GM18907 (cell line): Measurements from ENCODE around the gene DEGS1.
A peak's percentile ranks its signal among the peaks of the same experiment; 100 is the strongest.
"Not testable (repeated sequence)": the region's sequence is repeated elsewhere in the genome, so short reads cannot be mapped to it uniquely, and the experiment has no call there.

Experiments used
- ATAC-seq: cut with Tn5 transposase; IDR thresholded peaks from one replicate; pipeline ENCODE4 v1.9.1; 2021; ENCODE audit warnings: mild to moderate bottlenecking, moderate library complexity; ENCODE audit not compliant: unreplicated experiment

DEGS1 gene

DNA sequence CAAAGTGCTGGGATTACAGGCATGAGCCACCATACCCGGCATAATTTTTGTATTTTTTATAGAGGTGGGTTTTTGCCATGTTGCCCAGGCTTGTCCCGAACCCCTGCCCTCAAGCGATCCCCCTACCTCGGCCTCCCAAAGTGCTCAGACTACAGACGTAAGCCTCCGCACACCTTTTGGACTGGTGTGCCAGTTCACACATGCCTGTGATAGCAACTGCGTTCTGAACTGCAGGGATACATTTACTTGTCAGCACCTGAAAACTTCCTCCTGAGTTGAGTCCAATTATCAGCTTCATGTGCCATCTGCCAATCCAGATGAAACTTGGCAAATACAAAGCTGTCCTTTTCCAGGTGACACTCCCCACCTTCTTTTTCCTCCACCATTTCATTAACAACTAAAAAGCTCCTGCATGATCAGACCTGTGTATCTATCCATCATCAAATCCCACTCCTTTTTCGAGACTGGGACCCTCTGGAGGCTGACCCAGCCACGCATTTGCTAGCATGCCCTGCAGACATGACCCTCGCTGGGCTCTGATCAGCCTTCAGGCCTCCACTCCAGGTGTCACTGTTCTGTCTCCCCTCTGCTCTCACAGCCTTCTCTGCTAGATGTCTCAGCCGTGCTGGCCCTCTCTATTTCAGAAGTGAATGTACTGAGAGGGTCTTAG is 2.1 kb upstream of the DEGS1 start:
- no peak for ATAC-seq

DNA sequence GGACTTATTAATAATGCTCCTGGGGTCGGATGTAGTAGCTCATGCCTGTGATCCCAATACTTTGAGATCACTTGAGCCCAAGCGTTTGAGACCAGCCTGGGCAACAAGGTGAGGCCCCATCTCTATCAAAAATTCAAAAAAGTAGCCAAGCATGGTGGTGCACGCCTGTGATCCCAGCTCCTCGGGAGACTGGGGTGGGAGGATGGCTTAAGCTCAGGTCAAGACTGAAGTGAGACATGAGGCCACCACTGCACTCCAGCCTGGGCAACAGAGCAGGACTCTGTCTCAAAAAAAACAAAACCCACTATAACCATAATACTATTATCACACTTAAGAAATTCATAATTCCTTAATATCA is 1.6 kb upstream of the DEGS1 start:
- no peak for ATAC-seq

DNA sequence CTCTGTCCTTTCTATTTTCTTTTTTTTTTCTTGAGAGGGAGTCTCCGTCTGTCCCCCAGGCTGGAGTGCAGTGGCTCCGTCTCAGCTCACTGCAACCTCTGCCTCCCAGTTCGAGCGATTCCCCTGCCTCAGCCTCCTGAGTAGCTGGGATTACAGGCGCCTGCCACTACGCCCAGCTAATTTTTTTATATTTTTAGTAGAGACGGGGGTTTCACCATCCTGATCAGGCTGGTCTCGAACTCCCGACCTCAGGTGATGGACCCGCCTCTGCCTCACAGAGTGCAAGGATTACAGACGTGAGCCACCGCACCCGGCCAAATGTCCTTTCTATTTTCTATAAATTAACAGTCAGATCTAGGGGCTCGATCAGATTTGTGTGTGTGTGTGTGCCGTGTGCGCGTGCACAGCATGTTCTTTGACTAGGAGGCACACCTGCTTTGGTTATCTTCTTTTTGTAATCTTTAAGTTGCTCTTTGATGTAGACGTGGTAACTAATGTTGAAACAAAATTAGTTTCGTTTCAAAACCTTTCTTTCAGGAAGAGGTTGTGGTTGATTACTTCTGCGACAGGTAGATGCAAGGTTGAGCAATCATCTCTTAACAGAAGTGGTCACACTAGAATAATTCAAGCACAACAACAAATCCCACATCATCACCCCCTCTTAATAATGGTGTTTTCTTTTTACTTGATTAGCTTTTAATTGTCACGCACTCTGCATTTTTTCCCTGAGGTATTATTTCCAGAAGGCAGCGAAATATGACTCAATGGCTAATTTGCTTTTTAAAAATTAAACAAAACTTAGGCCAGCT is 779 bp upstream of the DEGS1 start:
- peak; percentile 52 for ATAC-seq

DNA sequence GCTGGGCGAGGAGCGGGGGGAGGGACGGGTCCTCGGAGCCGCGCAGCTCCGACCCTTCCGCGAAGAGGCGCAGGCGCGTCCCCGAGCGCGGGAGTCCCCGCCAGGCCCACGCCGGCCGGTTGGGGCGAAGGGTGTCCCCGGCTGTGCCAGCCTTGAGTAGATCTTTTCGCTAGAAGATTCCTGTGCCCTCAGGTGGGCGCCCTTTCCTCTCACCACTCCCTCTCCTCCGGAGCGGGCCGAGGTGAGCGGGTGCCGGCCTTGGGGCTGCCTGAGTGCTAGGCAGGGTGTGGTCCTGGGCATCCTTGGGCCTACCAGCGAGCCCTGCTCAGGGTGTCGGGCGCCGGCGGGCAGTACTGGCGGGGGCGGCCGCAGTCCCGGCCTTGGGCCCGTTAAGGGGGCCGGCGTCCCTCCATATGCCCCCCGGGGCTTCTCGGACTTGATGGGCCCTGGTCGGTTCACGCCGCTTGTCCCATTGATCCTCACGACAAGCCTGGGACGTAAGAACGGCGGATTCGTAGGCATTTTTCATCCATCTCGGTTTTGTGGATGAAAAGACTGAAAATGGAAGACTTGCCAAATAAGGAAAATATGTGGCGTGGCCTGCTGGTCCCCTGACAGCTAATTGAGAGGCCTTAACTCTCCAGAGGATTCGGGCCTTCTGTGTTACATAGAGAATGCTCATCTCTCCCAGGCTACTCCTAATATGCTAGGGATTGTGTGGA is 712 bp downstream of the DEGS1 start:
- ATAC-seq: peak; percentile 56

DNA sequence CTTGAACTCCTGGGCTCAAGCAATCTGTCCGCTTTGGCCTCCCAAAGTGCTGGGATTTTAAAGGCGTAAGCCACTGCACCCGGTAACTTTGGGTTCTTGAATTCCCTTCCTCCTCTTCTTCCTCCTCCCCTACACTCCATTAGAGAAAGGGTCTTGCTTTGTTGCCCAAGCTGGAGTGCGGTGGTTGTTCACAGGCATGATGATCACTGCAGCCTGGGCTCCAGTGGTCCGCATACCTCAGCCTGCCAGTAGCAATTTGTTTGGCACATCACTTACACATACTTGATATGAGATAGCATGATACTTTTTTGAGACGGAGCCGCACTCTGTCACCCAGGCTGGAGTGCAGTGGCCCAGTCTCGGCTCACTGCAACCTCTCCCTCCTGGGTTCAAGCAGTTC is 2.2 kb downstream of the DEGS1 start:
- ATAC-seq: no peak

DNA sequence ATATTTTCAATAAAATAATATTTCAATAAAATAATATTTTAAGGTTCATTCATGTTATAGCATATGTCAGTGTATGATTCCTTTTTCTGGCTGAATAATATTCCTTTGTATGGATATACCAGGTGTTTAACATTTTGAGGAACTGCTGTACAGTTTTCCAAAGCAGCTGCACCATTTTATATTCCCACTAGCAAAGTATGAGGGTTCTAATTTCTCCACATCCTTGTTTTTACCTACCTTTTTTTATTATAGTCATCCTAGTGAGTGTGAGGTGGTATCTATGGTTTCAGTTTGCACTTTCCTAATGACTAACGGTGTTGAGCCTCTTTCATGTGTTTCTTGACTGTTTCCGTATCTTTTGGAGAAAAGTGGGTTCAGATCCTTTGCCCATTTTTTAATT is 5.2 kb downstream of the DEGS1 start:
- no peak for ATAC-seq

DNA sequence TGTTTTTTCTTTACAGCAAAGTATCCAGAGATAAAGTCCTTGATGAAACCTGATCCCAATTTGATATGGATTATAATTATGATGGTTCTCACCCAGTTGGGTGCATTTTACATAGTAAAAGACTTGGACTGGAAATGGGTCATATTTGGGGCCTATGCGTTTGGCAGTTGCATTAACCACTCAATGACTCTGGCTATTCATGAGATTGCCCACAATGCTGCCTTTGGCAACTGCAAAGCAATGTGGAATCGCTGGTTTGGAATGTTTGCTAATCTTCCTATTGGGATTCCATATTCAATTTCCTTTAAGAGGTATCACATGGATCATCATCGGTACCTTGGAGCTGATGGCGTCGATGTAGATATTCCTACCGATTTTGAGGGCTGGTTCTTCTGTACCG is 6.5 kb downstream of the DEGS1 start:
- ATAC-seq: no peak

DNA sequence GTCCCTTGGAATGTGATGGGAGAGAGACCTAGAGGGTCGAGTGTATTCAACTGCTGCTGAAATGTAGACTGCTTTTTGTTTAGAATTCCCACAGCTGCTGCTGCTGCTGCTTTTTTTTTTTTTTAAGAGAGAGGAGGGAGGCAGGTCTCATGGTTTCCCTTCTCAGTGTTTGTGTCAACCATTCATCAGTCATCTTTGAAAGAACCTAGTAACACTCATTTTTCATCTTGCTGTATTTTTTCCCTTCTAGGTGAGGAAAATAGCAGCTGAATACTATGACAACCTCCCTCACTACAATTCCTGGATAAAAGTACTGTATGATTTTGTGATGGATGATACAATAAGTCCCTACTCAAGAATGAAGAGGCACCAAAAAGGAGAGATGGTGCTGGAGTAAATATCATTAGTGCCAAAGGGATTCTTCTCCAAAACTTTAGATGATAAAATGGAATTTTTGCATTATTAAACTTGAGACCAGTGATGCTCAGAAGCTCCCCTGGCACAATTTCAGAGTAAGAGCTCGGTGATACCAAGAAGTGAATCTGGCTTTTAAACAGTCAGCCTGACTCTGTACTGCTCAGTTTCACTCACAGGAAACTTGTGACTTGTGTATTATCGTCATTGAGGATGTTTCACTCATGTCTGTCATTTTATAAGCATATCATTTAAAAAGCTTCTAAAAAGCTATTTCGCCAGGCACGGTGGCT is 9.2 kb downstream of the DEGS1 start:
- no peak for ATAC-seq

DNA sequence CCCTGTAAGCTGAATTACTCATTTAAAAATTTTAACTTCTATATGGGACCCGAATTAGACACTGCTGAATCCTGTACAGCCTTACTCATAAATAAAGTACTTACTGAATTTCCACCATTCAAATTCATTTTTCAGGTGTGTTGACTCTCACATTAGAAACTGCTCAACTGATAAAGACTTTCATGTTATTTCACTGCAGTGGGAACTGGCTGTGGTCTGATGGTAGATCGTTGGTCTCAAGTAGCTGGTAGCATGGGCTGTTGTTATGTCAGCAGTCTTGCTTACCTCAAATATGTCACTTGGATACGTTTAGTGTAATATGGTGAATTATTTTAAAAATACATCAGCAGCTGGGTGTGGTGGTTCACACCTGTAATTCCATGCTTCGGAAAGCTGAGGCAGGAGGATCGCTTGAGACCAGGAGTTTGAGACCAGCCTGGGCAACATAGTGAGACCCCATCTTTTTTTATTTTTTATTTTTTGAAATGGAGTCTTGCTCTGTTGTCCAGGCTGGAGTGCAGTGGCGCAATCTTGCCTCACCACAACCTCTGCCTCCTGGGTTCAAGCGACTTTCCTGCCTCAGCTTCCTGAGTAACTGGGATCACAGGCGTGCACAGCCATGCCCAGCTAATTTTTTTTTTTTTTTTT is 10.4 kb downstream of the DEGS1 start:
- ATAC-seq: no peak

DNA sequence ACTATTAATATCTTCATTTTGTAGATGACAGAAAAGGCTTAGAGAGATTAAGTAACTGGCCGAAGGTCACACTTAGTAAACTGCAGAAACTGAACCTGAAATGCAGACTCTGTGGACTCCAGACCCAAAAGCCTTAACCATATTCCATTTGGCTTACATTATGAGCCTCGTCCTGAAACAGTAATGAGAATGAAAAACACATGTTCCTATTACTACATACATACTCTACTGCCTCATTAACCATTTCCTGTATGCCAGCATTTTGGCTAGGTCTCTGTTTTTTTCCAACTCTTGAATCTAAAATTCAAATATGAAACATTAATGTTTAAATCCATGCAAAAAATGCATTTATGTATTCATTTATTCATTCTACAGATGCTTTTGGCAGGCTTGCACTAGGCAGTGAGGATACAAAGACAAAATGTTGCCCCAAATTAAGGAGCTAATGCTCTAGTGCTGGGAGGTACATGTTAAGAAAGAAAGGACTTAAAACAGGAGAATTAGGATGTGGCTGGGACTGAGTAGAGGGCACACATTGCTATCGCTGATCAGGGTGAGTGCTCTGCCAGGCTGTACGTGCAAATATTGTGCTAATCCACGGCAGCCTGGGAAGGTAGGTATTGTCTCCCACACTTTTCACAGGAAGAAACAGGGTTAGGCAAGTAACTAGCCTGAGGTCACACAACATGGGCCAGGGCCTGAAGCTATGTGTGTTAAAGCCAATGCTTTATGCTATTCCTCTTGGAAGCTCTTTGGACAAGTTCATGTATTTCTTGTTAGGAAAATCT is 14.0 kb downstream of the DEGS1 start:
- no peak for ATAC-seq

DNA sequence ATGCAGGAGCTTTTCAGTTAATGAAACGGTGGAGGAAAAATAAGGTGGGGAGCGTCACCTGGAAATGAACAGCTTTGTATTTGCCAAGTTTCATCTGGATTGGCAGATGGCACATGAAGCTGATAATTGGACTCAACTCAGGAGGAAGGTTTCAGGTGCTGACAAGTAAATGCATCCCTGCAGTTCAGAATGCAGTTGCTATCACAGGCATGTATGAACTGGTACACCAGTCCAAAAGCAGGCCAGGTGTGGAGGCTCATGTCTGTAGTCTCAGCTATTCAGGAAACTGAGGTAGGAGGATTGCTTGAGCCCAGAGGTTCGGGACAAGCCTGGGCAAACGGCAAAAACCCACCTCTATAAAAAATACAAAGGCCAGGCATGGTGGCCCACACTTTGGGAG is 15.5 kb downstream of the DEGS1 start:
- no peak for ATAC-seq

DNA sequence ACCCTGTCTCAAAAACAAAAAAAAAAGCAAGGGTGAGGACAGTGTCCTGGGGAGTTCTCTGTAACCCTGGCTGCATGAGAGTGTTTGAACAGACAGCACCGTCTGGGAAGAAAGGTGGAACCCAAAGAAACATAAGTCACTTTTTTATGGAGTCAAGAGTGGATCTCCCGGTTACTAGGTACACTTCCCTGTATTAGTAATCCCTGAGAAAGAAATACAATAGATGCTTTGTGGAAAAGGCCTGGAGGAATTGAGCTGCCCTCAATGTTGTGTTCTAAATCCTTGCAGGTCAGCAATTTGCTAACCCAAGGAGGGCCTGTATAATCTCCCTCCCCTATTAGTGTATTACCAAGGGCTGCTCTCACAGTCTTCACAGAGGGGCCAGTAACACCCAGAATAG is 16.6 kb downstream of the DEGS1 start:
- ATAC-seq: no peak

DNA sequence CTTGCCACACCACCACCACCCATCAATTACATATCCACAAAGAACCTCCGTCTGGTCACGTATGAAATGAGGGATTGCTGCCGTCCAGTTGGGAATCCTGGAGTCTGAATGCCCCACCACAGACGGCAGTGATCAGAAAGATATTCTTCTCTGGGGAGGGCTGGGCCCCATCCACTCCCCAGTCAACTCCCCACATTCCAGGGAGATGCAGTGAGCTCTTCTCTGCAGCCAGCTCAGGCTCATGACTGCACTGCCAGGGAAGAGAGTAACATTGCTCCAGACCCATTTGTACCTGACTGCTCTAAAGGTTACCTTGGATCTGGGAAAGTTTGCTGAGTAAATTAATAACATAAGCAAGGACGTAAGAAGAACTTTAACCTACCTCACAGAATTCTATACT is 18.3 kb downstream of the DEGS1 start:
- ATAC-seq: no peak

DNA sequence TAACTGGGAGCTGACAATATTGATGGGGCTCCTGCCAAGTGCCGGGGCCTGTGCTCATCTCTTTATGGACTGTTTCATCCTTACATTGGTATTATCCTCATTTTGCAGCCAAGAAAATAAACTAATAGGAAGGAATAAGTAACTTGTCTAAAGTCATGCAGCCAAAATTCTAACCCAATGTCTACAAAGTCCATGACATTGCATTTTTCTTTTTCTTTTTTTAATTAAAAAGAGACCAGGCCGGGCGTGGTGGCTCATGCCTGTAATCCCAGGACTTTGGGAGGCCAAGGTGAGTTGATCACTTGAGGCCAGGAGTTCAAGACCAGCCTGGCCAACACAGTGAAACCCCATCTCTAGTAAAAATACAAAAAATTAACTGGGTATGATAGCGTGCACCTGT is 18.8 kb downstream of the DEGS1 start:
- ATAC-seq: no peak

DNA sequence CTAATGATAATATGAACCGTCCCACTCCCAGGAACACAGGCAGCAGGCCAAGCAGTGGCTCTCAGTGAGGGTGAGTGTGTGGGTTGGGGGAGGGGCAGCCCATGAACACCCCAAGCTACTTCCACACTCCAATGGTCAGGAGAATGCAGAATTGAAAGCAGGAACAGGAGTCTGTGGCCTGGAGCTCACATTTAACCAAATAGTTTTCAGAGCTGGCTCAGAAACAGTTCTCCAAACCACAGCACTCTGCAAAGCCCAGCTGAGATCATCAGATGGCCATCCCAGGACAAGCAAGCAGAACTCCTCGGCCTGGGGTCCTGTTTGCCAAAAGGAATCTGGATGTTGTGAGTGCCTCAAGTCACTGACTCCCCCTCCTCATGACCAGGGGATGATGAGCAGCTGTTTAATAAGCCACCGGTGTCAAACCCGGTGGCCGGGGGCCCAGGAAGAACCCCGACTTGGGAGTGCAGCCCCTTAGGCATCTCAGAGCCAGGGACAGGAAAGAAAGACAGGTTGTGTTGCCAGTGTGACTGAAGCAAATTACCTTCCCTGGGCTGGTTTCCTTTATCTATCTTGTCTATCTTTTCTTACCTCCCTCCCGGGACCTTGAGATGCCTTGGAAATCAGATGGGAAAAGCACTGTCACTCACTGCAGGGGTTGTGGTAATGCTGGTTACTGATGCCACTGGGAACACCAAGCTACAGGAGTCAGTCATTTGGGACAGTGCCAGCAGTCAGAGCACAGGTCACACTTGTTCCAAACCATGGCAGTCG is 20.4 kb downstream of the DEGS1 start:
- no peak for ATAC-seq

DNA sequence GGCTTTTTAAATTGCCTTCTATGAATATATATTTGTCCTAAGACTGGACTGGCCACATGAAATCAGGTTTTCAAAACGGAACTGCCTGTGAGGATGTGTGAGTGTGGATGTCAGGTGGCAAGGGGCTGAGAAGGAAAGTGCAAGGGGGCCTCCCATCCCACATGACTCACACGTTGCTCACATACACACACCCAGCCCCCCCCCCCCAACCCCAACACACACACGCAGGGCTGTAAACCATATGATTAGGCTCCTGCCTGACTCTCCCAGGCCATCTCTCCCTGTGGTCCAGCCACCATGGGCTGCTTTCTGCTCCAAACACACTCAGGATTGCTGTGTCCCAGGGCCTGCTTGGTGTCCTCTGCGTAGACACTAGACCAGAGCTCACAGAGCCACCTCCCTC is 22.4 kb downstream of the DEGS1 start:
- ATAC-seq: no peak

DNA sequence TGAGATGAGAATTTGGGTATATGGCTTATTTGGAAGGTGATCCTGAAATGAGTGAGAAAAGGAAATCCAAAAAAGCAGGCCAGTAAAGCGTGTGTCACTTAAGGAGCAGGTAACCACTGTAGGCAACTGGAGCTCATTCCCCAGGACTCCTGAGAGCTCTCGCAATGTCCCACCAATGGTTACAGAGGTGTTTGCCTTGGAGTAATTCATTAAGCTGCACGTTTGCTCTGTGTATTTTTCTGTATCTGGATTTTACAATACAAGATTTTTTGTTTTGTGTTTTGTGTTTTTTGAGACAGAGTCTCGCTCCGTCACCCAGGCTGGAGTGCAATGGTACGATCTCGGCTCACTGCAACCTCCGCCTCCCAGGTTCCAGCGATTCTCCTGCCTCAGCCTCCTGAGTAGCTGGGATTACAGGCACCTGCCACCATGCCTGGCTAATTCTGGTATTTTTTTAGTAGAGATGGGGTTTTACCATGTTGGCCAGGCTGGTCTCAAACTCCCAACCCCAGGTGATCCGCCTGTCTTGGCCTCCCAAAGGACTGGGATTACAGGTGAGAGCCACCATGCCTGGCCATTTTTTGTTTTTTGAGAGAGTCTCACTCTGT is 23.0 kb downstream of the DEGS1 start:
- ATAC-seq: not testable (repeated sequence)

DNA sequence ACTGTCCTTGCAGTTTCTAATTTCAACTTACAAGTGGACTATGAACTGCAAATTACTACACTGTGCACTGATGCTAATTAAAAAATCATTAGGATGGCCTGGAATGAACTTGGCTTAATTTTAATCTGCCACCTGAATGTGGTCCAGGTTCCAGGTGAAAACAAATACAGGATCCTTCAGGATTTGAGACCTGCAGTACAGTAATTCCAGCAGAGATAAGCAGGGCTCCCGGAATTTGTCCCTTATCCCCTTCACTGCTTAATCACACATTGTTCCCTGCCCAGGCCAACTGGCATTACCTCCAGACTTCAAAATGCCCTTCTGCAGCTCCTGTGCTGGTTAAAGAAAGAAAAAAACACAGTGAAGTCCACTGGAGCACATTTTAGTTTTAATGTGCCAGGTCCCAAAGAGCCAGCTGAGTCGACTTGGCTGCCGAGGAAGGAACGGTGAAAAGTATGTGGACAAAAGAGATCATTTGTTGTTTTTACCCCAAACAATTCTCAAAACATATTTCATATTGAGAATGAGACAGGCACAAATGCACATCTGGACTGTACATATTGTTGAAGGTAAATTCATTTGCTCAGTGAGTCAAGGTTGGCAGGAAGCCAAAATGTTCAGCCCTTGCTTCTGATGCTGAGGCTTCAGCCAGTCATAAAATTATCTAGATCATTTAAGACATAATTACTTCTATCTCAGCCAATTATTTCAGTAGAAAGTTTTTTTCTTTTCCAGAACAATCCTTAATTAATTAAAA is 28.3 kb downstream of the DEGS1 start:
- no peak for ATAC-seq
